ENCODE measurements around the gene TRMT61A. TPM values are rescaled to one million over a fixed set of nuclear protein-coding genes. Genes with fewer than 3 reads are reported as not detected.

Gene TRMT61A
- total RNA-seq, 1 experiment from 2014 or later: 25.9 TPM

DNA sequence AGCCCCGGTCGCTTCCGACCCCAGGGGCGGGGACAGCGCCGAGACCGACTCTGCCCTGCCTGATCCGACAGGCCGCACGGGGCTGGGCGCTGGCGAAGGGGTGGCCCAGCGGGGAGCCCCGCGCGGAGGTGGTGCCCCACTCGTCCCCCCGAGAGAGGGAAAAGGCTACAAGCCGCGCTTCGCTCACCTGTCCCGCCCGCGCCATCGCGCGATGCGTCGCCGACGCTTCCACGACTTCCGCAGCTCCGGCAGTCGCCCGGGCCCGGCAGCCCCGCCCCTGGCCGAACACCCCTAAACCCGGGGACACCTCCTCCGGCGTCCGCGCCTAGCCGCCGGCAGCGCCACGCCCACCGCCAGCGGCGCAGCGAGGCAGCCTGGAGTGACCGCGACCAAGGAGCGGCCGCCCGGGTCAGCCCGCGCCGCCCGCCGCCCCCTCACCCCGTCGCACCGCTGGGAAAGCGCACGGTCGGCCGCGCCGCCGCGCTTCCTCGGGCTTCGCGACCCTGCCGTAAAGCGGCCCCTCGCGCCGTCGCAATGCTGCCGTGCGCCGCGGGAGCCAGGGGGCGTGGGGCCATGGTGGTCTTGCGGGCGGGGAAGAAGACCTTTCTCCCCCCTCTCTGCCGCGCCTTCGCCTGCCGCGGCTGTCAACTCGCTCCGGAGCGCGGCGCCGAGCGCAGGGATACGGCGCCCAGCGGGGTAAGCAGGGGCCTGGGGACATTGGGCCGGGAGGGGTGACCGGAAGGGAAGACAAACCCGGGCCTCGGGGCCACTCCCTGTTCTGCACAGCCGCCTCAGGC, 33.6 kb downstream of the TRMT61A start, which contains the start of the genes BAG5 and COA8:
BAG5 (minus strand) TSS at position 229 of the 797 bp plus-strand sequence. CDS start 1,493 bp downstream, outside the sequence.
COA8 (plus strand) TSS at position 532 of the 797 bp plus-strand sequence; CDS start at position 574, 42 bp downstream.
- peak; percentile 86 for DNase-seq
- TF ChIP-seq, protein P1, sequence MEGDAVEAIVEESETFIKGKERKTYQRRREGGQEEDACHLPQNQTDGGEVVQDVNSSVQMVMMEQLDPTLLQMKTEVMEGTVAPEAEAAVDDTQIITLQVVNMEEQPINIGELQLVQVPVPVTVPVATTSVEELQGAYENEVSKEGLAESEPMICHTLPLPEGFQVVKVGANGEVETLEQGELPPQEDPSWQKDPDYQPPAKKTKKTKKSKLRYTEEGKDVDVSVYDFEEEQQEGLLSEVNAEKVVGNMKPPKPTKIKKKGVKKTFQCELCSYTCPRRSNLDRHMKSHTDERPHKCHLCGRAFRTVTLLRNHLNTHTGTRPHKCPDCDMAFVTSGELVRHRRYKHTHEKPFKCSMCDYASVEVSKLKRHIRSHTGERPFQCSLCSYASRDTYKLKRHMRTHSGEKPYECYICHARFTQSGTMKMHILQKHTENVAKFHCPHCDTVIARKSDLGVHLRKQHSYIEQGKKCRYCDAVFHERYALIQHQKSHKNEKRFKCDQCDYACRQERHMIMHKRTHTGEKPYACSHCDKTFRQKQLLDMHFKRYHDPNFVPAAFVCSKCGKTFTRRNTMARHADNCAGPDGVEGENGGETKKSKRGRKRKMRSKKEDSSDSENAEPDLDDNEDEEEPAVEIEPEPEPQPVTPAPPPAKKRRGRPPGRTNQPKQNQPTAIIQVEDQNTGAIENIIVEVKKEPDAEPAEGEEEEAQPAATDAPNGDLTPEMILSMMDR (IDR thresholded peaks at IDR 0.05; ENCODE audit: unreplicated experiment): no peak
- peaks cover 23% of the 10 kb centered on the region for H3K4me1 Mint-ChIP-seq (ENCODE audit: low read depth, unreplicated experiment)
- H3K36me3 Mint-ChIP-seq (ENCODE audit: insufficient read depth, unreplicated experiment): peaks cover 55% of the 10 kb centered on the region
- H3K4me3 Mint-ChIP-seq (ENCODE audit: low read depth, unreplicated experiment): peak within 1 kb of the TSS; percentile 98
- BruUV-seq (replicated peaks): no TSS peak
- no peaks in the 10 kb centered on the region for H3K27me3 Mint-ChIP-seq (ENCODE audit: unreplicated experiment)
- intact Hi-C loops (cut with micrococcal nuclease; ENCODE audit: unreplicated experiment): no loop called here
- CTCF ChIA-PET: interaction anchor here (1.6 to 1.7 kb wide), 2 partner anchors 10 to 16 kb away, joined by 4 to 5 read pairs; no protein-coding TSS in a partner anchor
- H3K9me3 Mint-ChIP-seq (ENCODE audit: low read depth, unreplicated experiment): no peaks in the 10 kb centered on the region
- H3K27ac Mint-ChIP-seq (ENCODE audit: unreplicated experiment): peak within 1 kb of the TSS; percentile 91

GRCh38 chr14:103563226-103563620, 34.2 kb downstream of the TRMT61A start:
- no peaks in the 10 kb centered on the region for H3K27me3 Mint-ChIP-seq (ENCODE audit: unreplicated experiment)
- no peaks in the 10 kb centered on the region for H3K9me3 Mint-ChIP-seq (ENCODE audit: low read depth, unreplicated experiment)
- CTCF ChIA-PET: no interaction called here
- TF ChIP-seq, protein P1 (IDR thresholded peaks at IDR 0.05; ENCODE audit: unreplicated experiment): no peak
- intact Hi-C loops (cut with micrococcal nuclease; ENCODE audit: unreplicated experiment): no loop called here
- H3K27ac Mint-ChIP-seq (ENCODE audit: unreplicated experiment): peak overlapping the region; percentile 61
- DNase-seq: no peak
- H3K4me3 Mint-ChIP-seq (ENCODE audit: low read depth, unreplicated experiment): peak overlapping the region; percentile 98
- BruUV-seq (replicated peaks): no TSS peak
- peaks cover 23% of the 10 kb centered on the region for H3K4me1 Mint-ChIP-seq (ENCODE audit: low read depth, unreplicated experiment)
- H3K36me3 Mint-ChIP-seq (ENCODE audit: insufficient read depth, unreplicated experiment): peaks cover 52% of the 10 kb centered on the region

DNA sequence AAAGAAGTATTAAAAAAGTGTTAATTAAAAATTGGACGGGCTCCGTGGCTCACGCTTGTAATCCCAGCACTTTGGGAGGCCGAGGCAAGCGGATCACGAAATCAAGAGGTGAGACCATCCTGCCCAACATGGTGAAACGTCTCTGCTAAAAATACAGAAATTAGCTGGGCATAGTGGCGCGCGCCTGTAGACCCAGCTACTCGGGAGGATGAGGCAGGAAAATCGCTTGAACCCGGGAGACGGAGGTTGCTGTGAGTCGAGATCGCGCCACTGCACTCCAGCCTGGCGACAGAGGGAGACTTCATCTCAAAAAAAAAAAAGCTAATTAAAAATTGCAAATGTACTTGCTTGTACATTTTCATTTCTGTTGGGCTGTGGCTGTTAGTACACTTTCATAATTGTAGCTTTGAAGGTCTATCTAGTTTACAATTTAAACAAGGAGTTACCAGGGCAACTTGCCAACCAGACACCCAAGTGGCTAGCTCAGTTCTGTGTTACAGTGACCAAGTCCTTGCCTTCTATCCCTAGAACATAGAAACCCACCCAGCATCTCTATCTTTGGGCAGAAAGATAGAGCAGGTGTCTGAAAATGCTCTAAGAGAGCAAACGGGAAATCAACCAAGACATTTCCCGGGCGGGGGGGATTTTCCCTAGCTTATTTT, 35.0 kb downstream of the TRMT61A start:
- Mint-ChIP-seq H3K4me3 (ENCODE audit: low read depth, unreplicated experiment) (peak overlapping the region; percentile 98), H3K27me3 (ENCODE audit: unreplicated experiment) (no peaks in the 10 kb centered on the region), H3K36me3 (ENCODE audit: insufficient read depth, unreplicated experiment) (peaks cover 45% of the 10 kb centered on the region), H3K27ac (ENCODE audit: unreplicated experiment) (no peak overlapping the region), H3K4me1 (ENCODE audit: low read depth, unreplicated experiment) (peaks cover 23% of the 10 kb centered on the region), H3K9me3 (ENCODE audit: low read depth, unreplicated experiment) (no peaks in the 10 kb centered on the region)
- DNase-seq: no peak
- intact Hi-C loops (cut with micrococcal nuclease; ENCODE audit: unreplicated experiment): no loop called here
- BruUV-seq (replicated peaks): no TSS peak
- TF ChIP-seq, protein P1 (IDR thresholded peaks at IDR 0.05; ENCODE audit: unreplicated experiment): no peak
- CTCF ChIA-PET: no interaction called here

DNA sequence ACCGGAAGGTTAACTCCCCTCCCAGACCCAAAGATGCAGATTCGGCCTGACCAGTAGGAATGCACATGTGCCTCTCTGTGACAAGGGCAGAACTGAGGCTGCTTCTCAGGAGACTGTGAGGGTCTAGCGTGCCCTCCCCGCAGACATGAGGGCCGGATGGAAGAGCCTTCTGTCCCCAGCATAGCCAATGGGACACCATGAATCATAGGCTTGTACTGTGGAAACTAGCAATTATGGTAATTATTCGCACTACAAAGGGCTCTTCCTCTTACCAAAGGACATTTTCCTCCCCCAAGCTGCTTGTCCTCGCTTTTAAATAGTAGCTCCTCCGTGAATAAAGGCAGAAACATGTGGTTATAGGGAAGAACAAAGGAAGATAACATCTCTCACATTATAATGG, 40.0 kb downstream of the TRMT61A start:
- peaks cover 7% of the 10 kb centered on the region for H3K36me3 Mint-ChIP-seq (ENCODE audit: insufficient read depth, unreplicated experiment)

More for the DNA sequence above, 40.0 kb downstream of the TRMT61A start:
- CTCF ChIA-PET: interaction anchor here (0.5 kb wide), 1 partner anchor 349 kb away, joined by 5 read pairs; no protein-coding TSS in a partner anchor
- Mint-ChIP-seq H3K4me3 (ENCODE audit: low read depth, unreplicated experiment) (no peak overlapping the region), H3K27ac (ENCODE audit: unreplicated experiment) (no peak overlapping the region), H3K4me1 (ENCODE audit: low read depth, unreplicated experiment) (no peaks in the 10 kb centered on the region), H3K9me3 (ENCODE audit: low read depth, unreplicated experiment) (no peaks in the 10 kb centered on the region), H3K27me3 (ENCODE audit: unreplicated experiment) (no peaks in the 10 kb centered on the region)
- TF ChIP-seq, protein P1 (IDR thresholded peaks at IDR 0.05; ENCODE audit: unreplicated experiment): no peak
- intact Hi-C loops (cut with micrococcal nuclease; ENCODE audit: unreplicated experiment): no loop called here
- DNase-seq: no peak
- BruUV-seq (replicated peaks): no TSS peak
